ENCODE measurements around the gene C1orf159. TPM values are rescaled to one million over a fixed set of nuclear protein-coding genes. Genes with fewer than 3 reads are reported as not detected.
"Not testable (repeated sequence)": the region's sequence is repeated elsewhere in the genome, so short reads cannot be mapped to it uniquely, and the experiment has no call there.

The C1orf159 gene
- total and polyA plus RNA-seq, 4 donors, result 4.4 to 27.0 (median 16.1) TPM

GRCh38 chr1:1143636-1144035 lies 27.7 kb upstream of the C1orf159 start:
- peaks cover 2% of the 10 kb centered on the region for H3K27me3 ChIP-seq (ENCODE audit: control insufficient read depth, insufficient read depth, low read length)
- 91% methylated on average over 11 of the region's 14 CpGs for WGBS (ENCODE audit: insufficient coverage)

GRCh38 chr1:1142844-1143243 lies 27.0 kb upstream of the C1orf159 start:
- Histone ChIP-seq H3K4me3 (ENCODE audit: low read depth, low read length) (no peak overlapping the region), H3K36me3 (ENCODE audit: control insufficient read depth, insufficient read depth, low read length) (no peaks in the 10 kb centered on the region), H3K4me1 (ENCODE audit: control insufficient read depth, insufficient read depth, low read length) (peaks cover 7% of the 10 kb centered on the region), H3K27ac (ENCODE audit: low read depth, low read length) (no peak overlapping the region), H3K27me3 (ENCODE audit: control insufficient read depth, insufficient read depth, low read length) (peaks cover 5% of the 10 kb centered on the region), H3K9me3 (ENCODE audit: control insufficient read depth, insufficient read depth, low read length) (no peaks in the 10 kb centered on the region)
- 81% methylated on average over 19 of the region's 19 CpGs for WGBS (ENCODE audit: insufficient coverage)
- no peak for DNase-seq (ENCODE audit: low read depth in 4 of 6, low spot score in 6 of 6)

More at GRCh38 chr1:1143636-1144035, 27.7 kb upstream of the C1orf159 start:
- no peak overlapping the region for H3K27ac ChIP-seq (ENCODE audit: low read depth, low read length)
- peaks cover 7% of the 10 kb centered on the region for H3K4me1 ChIP-seq (ENCODE audit: control insufficient read depth, insufficient read depth, low read length)
- H3K9me3 ChIP-seq (ENCODE audit: control insufficient read depth, insufficient read depth, low read length), result no peaks in the 10 kb centered on the region
- no peak for DNase-seq (ENCODE audit: low read depth in 4 of 6, low spot score in 6 of 6)
- no peak overlapping the region for H3K4me3 ChIP-seq (ENCODE audit: low read depth, low read length)
- no peaks in the 10 kb centered on the region for H3K36me3 ChIP-seq (ENCODE audit: control insufficient read depth, insufficient read depth, low read length)

- H3K27me3 ChIP-seq (ENCODE audit: control insufficient read depth, insufficient read depth, low read length); H3K36me3 ChIP-seq (ENCODE audit: control insufficient read depth, insufficient read depth, low read length); H3K9me3 ChIP-seq (ENCODE audit: control insufficient read depth, insufficient read depth, low read length); H3K4me3 ChIP-seq (ENCODE audit: low read depth, low read length); DNase-seq (ENCODE audit: low read depth in 4 of 6, low spot score in 6 of 6); H3K27ac ChIP-seq (ENCODE audit: low read depth, low read length); H3K4me1 ChIP-seq (ENCODE audit: control insufficient read depth, insufficient read depth, low read length): not testable (repeated sequence)
- 56% methylated on average over 13 of the region's 15 CpGs for WGBS (ENCODE audit: insufficient coverage)
Observed at GRCh38 chr1:1142352-1142751, 26.5 kb upstream of the C1orf159 start.

- 75% methylated on average over 15 of the region's 15 CpGs for WGBS (ENCODE audit: insufficient coverage)
Observed at GRCh38 chr1:1141911-1142250, 26.0 kb upstream of the C1orf159 start.

GRCh38 chr1:1141244-1141910 lies 25.5 kb upstream of the C1orf159 start:
- no peak overlapping the region for H3K27ac ChIP-seq (ENCODE audit: low read depth, low read length)
- no peaks in the 10 kb centered on the region for H3K36me3 ChIP-seq (ENCODE audit: control insufficient read depth, insufficient read depth, low read length)
- no peak for DNase-seq (ENCODE audit: low read depth in 4 of 6, low spot score in 6 of 6)
- no peak overlapping the region for H3K4me3 ChIP-seq (ENCODE audit: low read depth, low read length)
- peaks cover 13% of the 10 kb centered on the region for H3K4me1 ChIP-seq (ENCODE audit: control insufficient read depth, insufficient read depth, low read length)
- 39% methylated on average over 16 of the region's 25 CpGs for WGBS (ENCODE audit: insufficient coverage)
- H3K9me3 ChIP-seq (ENCODE audit: control insufficient read depth, insufficient read depth, low read length), result no peaks in the 10 kb centered on the region
- H3K27me3 ChIP-seq (ENCODE audit: control insufficient read depth, insufficient read depth, low read length), result peaks cover 14% of the 10 kb centered on the region

More at GRCh38 chr1:1141911-1142250, 26.0 kb upstream of the C1orf159 start:
- Histone ChIP-seq H3K4me3 (ENCODE audit: low read depth, low read length) (no peak overlapping the region), H3K27ac (ENCODE audit: low read depth, low read length) (no peak overlapping the region), H3K9me3 (ENCODE audit: control insufficient read depth, insufficient read depth, low read length) (no peaks in the 10 kb centered on the region), H3K4me1 (ENCODE audit: control insufficient read depth, insufficient read depth, low read length) (peaks cover 10% of the 10 kb centered on the region), H3K27me3 (ENCODE audit: control insufficient read depth, insufficient read depth, low read length) (peaks cover 11% of the 10 kb centered on the region), H3K36me3 (ENCODE audit: control insufficient read depth, insufficient read depth, low read length) (no peaks in the 10 kb centered on the region)
- no peak for DNase-seq (ENCODE audit: low read depth in 4 of 6, low spot score in 6 of 6)

GRCh38 chr1:1140673-1141072 lies 24.8 kb upstream of the C1orf159 start:
- H3K27me3 ChIP-seq (ENCODE audit: control insufficient read depth, insufficient read depth, low read length), result peaks cover 14% of the 10 kb centered on the region
- no peak overlapping the region for H3K4me3 ChIP-seq (ENCODE audit: low read depth, low read length)
- WGBS (ENCODE audit: insufficient coverage), result 51% methylated on average over 15 of the region's 18 CpGs
- peaks cover 21% of the 10 kb centered on the region for H3K4me1 ChIP-seq (ENCODE audit: control insufficient read depth, insufficient read depth, low read length)
- H3K9me3 ChIP-seq (ENCODE audit: control insufficient read depth, insufficient read depth, low read length), result no peaks in the 10 kb centered on the region
- H3K27ac ChIP-seq (ENCODE audit: low read depth, low read length), result no peak overlapping the region
- DNase-seq (ENCODE audit: low read depth in 4 of 6, low spot score in 6 of 6), result no peak
- H3K36me3 ChIP-seq (ENCODE audit: control insufficient read depth, insufficient read depth, low read length), result no peaks in the 10 kb centered on the region

- Histone ChIP-seq H3K4me1 (ENCODE audit: control insufficient read depth, insufficient read depth, low read length) (peaks cover 26% of the 10 kb centered on the region), H3K27me3 (ENCODE audit: control insufficient read depth, insufficient read depth, low read length) (peaks cover 14% of the 10 kb centered on the region), H3K36me3 (ENCODE audit: control insufficient read depth, insufficient read depth, low read length) (peaks cover 2% of the 10 kb centered on the region), H3K27ac (ENCODE audit: low read depth, low read length) (no peak overlapping the region), H3K9me3 (ENCODE audit: control insufficient read depth, insufficient read depth, low read length) (no peaks in the 10 kb centered on the region), H3K4me3 (ENCODE audit: low read depth, low read length) (no peak overlapping the region)
- no peak for DNase-seq (ENCODE audit: low read depth in 4 of 6, low spot score in 6 of 6)
- 3% methylated on average over 22 of the region's 36 CpGs for WGBS (ENCODE audit: insufficient coverage)
Observed at GRCh38 chr1:1137256-1138045, 21.6 kb upstream of the C1orf159 start.

GRCh38 chr1:1136547-1137230 lies 20.8 kb upstream of the C1orf159 start:
- Histone ChIP-seq H3K27me3 (ENCODE audit: control insufficient read depth, insufficient read depth, low read length) (peaks cover 14% of the 10 kb centered on the region), H3K9me3 (ENCODE audit: control insufficient read depth, insufficient read depth, low read length) (no peaks in the 10 kb centered on the region), H3K36me3 (ENCODE audit: control insufficient read depth, insufficient read depth, low read length) (peaks cover 2% of the 10 kb centered on the region), H3K4me1 (ENCODE audit: control insufficient read depth, insufficient read depth, low read length) (peaks cover 26% of the 10 kb centered on the region), H3K27ac (ENCODE audit: low read depth, low read length) (no peak overlapping the region), H3K4me3 (ENCODE audit: low read depth, low read length) (no peak overlapping the region)
- WGBS (ENCODE audit: insufficient coverage), result 18% methylated on average over 48 of the region's 48 CpGs
- DNase-seq (ENCODE audit: low read depth in 4 of 6, low spot score in 6 of 6), result no peak

GRCh38 chr1:1135339-1136136 lies 19.6 kb upstream of the C1orf159 start:
- Histone ChIP-seq H3K9me3 (ENCODE audit: control insufficient read depth, insufficient read depth, low read length) (no peaks in the 10 kb centered on the region), H3K4me3 (ENCODE audit: low read depth, low read length) (no peak overlapping the region), H3K27ac (ENCODE audit: low read depth, low read length) (no peak overlapping the region), H3K27me3 (ENCODE audit: control insufficient read depth, insufficient read depth, low read length) (peaks cover 12% of the 10 kb centered on the region), H3K4me1 (ENCODE audit: control insufficient read depth, insufficient read depth, low read length) (peaks cover 26% of the 10 kb centered on the region), H3K36me3 (ENCODE audit: control insufficient read depth, insufficient read depth, low read length) (peaks cover 2% of the 10 kb centered on the region)
- DNase-seq (ENCODE audit: low read depth in 4 of 6, low spot score in 6 of 6), result peak in 2 of 6 donors; percentile 76
- 53% methylated on average over 16 of the region's 20 CpGs for WGBS (ENCODE audit: insufficient coverage)
